Ascending aorta (tissue), 2 donors: ENCODE results near the gene ANKRD11. TPM values are rescaled to one million over a fixed set of nuclear protein-coding genes. Genes with fewer than 3 reads are reported as not detected.
"Not testable (repeated sequence)": the region's sequence is repeated elsewhere in the genome, so short reads cannot be mapped to it uniquely, and the experiment has no call there.

Source experiments
- DNase-seq, 2 donors: peaks; one replicate each; pipeline ENCODE4 v3.0.0-alpha.2; 2019; ENCODE audit warnings: low spot score in 2 of 2
- H3K27ac ChIP-seq, 2 donors: fragments of 200-600 bp; sonication (generic); one replicate each; pipeline ENCODE4 v1.5.1; 2016 to 2017; ENCODE audit warnings: mild to moderate bottlenecking in 1 of 2
- H3K27me3 ChIP-seq: fragments of 200-600 bp; sonication (generic); one replicate; pipeline ENCODE4 v1.5.1; 2017
- H3K36me3 ChIP-seq, 2 donors: fragments of 200-600 bp; sonication (generic); one replicate each; pipeline ENCODE4 v1.5.1; 2016
- H3K4me1 ChIP-seq, 2 donors: fragments of 200-600 bp; sonication (generic); one replicate each; pipeline ENCODE4 v1.5.1; 2016 to 2017; ENCODE audit warnings: mild to moderate bottlenecking in 1 of 2
- H3K4me3 ChIP-seq, 2 donors: fragments of 200-600 bp; sonication (generic); one replicate each; pipeline ENCODE4 v1.5.1; 2016 to 2017; ENCODE audit warnings: mild to moderate bottlenecking in 1 of 2
- H3K9me3 ChIP-seq, 2 donors: fragments of 200-600 bp; sonication (generic); one replicate each; pipeline ENCODE4 v1.5.1; 2016
- intact Hi-C: fragments of 100-400 bp; cut with DNase I; formaldehyde crosslinking; loops from one replicate; pipeline ENCODE4 v1.15.1; 2023
- total RNA-seq: library from RNA; depleted of rRNA; stranded (reverse); fragments of >200 nt; gene quantifications from one replicate; pipeline ENCODE4 v1.1.0, GENCODE V29; 2016
- TF ChIP-seq, protein P1 (sequence below), 3 experiments: fragments of 200-600 bp in 2 of 3; fragments of 450-650 bp in 1 of 3; sonication (generic) in 2 of 3; IDR thresholded peaks; one replicate each; pipeline ENCODE4 v1.5.1; 2016 to 2019; ENCODE audit warnings: antibody characterized with exemption in 3 of 3, mild to moderate bottlenecking in 1 of 3, moderate library complexity in 1 of 3

Gene ANKRD11
- total RNA-seq, 1 donor from 2014 or later: 124 TPM

DNA sequence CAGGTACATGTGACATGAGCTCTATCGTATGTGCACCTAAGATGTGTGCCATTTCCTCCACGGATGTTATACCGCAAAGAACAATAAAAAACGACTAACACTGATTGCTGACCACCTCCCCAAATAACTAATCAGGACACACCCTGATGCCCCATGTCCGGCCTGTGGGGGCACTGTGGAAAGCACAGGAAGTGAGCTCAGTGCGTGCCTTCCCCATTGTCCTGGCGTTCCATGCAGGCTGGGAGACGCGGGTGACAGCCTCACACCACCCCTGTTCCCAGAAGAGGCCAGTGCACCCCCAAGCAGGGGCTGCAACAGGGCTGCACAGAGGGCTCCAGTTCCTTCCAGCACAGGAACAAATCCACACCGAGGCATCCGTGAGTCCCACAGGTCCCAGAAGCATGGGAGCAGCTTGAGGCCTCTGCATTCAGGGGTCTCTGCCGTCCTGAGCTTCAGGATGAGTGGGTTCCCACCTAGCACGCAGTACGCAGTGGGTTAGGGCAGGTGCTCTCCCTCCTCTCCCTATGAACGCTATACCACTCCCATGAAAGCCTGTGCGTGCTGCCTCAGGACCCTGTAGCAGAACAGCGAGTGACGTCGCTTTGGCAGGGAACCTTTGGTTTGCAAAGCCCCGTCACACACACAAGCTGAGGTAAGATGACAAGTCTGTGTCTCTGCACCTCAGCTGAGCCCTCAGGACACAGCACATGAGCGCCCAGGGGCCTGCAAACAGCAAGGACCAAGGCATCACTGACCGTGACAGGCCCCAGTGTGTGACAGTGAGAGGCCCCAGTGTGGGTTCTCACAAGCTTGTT, 155.2 kb downstream of the ANKRD11 start:
- Histone ChIP-seq H3K36me3 (no peaks in the 10 kb centered on the region), H3K27me3 (no peaks in the 10 kb centered on the region), H3K4me3 (no peak overlapping the region), H3K9me3 (no peaks in the 10 kb centered on the region), H3K27ac (no peak overlapping the region), H3K4me1 (peaks cover 6 to 41% of the 10 kb centered on the region in 2 donors)
- TF ChIP-seq, protein P1, sequence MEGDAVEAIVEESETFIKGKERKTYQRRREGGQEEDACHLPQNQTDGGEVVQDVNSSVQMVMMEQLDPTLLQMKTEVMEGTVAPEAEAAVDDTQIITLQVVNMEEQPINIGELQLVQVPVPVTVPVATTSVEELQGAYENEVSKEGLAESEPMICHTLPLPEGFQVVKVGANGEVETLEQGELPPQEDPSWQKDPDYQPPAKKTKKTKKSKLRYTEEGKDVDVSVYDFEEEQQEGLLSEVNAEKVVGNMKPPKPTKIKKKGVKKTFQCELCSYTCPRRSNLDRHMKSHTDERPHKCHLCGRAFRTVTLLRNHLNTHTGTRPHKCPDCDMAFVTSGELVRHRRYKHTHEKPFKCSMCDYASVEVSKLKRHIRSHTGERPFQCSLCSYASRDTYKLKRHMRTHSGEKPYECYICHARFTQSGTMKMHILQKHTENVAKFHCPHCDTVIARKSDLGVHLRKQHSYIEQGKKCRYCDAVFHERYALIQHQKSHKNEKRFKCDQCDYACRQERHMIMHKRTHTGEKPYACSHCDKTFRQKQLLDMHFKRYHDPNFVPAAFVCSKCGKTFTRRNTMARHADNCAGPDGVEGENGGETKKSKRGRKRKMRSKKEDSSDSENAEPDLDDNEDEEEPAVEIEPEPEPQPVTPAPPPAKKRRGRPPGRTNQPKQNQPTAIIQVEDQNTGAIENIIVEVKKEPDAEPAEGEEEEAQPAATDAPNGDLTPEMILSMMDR (IDR thresholded peaks at IDR 0.05): no peak
- intact Hi-C loops: loop anchor here (5.0 kb wide), 3 partner anchors 157 to 222 kb away; partner anchors contain the start of genes ANKRD11 and SPG7
- no peak for DNase-seq

DNA sequence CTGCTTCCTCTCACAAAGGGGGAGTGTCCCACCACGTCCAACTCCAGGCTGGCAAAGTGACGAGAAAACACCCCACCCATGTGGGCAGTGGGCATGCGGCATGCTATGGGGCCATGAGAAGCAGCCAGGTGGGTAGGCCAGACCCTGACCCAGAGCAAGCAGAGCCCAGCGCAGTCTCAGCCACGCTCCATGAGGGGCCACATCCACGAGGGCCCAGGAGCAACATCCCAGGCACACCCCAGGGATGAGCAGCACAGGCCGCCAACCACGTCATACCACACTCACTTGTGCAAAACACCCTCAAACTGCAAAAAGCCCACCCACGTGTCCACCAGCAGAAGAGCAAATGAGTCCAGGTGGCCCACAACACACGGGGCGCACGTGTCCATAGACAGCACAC, 155.9 kb downstream of the ANKRD11 start:
- peak overlapping the region; percentile 41 to 52 for H3K27ac ChIP-seq

DNA sequence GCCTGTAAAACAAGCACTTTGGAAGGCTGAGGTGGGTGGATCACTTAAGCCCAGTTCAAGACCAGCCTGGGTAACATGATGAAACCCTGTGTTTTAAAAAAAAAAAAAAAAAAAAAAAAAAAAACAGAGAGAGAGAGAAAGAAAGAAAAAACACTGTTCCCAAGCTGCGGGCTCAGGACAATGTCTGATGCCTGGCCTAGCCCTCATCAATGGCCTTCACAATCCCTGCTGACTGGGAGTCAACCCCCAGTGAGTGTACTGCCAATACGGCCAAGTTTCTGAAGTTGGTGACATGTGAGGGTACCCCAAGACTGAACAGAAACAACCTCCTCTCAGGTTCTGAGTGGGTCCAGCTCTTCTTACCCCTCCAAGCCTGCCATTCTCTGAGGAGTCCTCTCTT, 156.3 kb downstream of the ANKRD11 start:
- intact Hi-C loops: loop anchor here (5.0 kb wide), 3 partner anchors 158 to 223 kb away; partner anchors contain the start of genes ANKRD11 and SPG7
- TF ChIP-seq, protein P1 (IDR thresholded peaks at IDR 0.05): no peak
- peak overlapping the region; percentile 41 to 52 for H3K27ac ChIP-seq
- no peak for DNase-seq
- H3K4me3 ChIP-seq: no peak overlapping the region
- no peaks in the 10 kb centered on the region for H3K9me3 ChIP-seq
- no peaks in the 10 kb centered on the region for H3K27me3 ChIP-seq
- H3K4me1 ChIP-seq: peaks cover 6 to 41% of the 10 kb centered on the region in 2 donors
- no peaks in the 10 kb centered on the region for H3K36me3 ChIP-seq

More for the DNA sequence above, 155.9 kb downstream of the ANKRD11 start:
- Histone ChIP-seq H3K27me3 (no peaks in the 10 kb centered on the region), H3K4me3 (no peak overlapping the region), H3K36me3 (no peaks in the 10 kb centered on the region), H3K4me1 (peaks cover 6 to 41% of the 10 kb centered on the region in 2 donors), H3K9me3 (no peaks in the 10 kb centered on the region)
- intact Hi-C loops: loop anchor here (5.0 kb wide), 3 partner anchors 158 to 223 kb away; partner anchors contain the start of genes ANKRD11 and SPG7
- TF ChIP-seq, protein P1 (IDR thresholded peaks at IDR 0.05): no peak
- no peak for DNase-seq

DNA sequence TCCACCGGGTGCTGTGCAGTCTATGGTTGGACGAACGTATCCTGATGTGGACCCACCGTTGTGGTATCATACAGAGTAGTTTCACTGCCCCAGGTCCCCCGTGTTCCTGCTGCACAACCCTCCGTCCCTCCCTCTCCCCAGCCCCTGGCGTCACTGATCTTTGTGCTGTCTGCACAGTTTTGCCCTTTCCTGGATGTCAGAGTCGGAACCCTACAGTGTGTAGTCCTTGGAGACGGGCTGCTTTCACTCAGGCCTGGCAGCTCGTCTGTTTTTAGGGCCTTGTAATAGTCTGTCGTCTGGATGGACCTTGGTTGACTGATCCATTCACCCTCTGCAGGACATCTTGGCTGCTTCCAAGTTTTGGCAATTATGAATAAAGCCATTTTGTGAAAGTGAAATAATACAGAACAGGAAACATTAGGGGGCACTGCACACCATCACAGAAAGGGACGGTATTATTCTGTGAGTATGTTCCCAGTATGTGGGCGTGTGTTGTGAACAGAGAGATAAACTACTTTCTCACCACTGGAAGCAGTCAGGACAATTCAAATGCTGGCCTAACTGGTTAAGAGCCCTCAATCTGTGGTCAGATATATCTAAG, 156.9 kb downstream of the ANKRD11 start:
- peaks cover 6 to 41% of the 10 kb centered on the region in 2 donors for H3K4me1 ChIP-seq
- intact Hi-C loops: loop anchor here (5.0 kb wide), 3 partner anchors 159 to 224 kb away; partner anchors contain the start of genes ANKRD11 and SPG7
- H3K4me3 ChIP-seq, DNase-seq, H3K27me3 ChIP-seq, H3K36me3 ChIP-seq, H3K9me3 ChIP-seq: not testable (repeated sequence)
- TF ChIP-seq, protein P1 (IDR thresholded peaks at IDR 0.05): peak; percentile 54 to 72 (median 64)
- H3K27ac ChIP-seq: peak overlapping the region in 1 of 2 donors; percentile 52

DNA sequence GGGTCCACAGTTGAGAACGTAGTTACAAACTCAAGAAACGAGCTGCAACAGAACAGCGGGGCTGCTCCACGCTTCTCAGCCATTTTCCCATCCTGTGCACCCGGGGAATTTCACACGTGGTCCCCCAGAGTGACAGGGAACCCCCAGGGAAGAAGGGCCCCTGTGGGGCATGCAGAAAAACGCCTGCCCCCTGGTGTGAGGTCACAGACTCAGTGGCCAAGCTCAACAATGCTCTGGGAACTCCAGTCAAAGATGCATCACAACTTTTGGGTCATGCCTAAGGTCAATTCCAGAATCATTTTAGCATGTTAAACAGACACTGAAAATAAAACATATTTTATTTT, 157.5 kb downstream of the ANKRD11 start:
- no peaks in the 10 kb centered on the region for H3K36me3 ChIP-seq
- H3K4me1 ChIP-seq: peaks cover 6 to 37% of the 10 kb centered on the region in 2 donors
- H3K4me3 ChIP-seq: no peak overlapping the region
- TF ChIP-seq, protein P1 (IDR thresholded peaks at IDR 0.05): no peak
- H3K27ac ChIP-seq: no peak overlapping the region
- H3K27me3 ChIP-seq: no peaks in the 10 kb centered on the region
- intact Hi-C loops: loop anchor here (5.0 kb wide), 3 partner anchors 159 to 224 kb away; partner anchors contain the start of genes ANKRD11 and SPG7
- H3K9me3 ChIP-seq: no peaks in the 10 kb centered on the region
- no peak for DNase-seq
